Measurements from ENCODE around the gene GORASP2. TPM values are rescaled to one million over a fixed set of nuclear protein-coding genes. Genes with fewer than 3 reads are reported as not detected.

GORASP2 gene
- total and polyA plus RNA-seq, 3 experiments from 2014 or later, result 70.7 to 101 (median 80.9) TPM

GRCh38 chr2:170969030-170969429, 40.0 kb downstream of the GORASP2 start:
- Mint-ChIP-seq H3K27ac (peak overlapping the region in 3 of 8 donors; percentile 43 to 83 (median 46)), H3K4me3 (peak overlapping the region in 1 of 7 donors; percentile 14), H3K27me3 (no peaks in the 10 kb centered on the region), H3K36me3 (peaks cover 0 to 42% (median 6%) of the 10 kb centered on the region in 3 donors), H3K4me1 (peaks cover 7 to 8% (median 7%) of the 10 kb centered on the region in 3 donors), H3K9me3 (no peaks in the 10 kb centered on the region)
- Histone ChIP-seq H3K36me3 (ENCODE audit: insufficient read depth, low read length) (peaks cover 29% of the 10 kb centered on the region), H3K27ac (ENCODE audit: low read depth, low read length) (no peak overlapping the region), H3K27me3 (ENCODE audit: insufficient read depth, low read length, poor library complexity, severe bottlenecking) (no peaks in the 10 kb centered on the region), H3K4me1 (ENCODE audit: insufficient read depth, low read length) (peaks cover 5% of the 10 kb centered on the region), H3K9me3 (ENCODE audit: low read length) (no peaks in the 10 kb centered on the region), H3K4me3 (ENCODE audit: low read length) (no peak overlapping the region)
- POLR2A ChIA-PET, result no interaction called here
- CTCF ChIA-PET, result interaction anchor here (1.5 kb wide), 1 partner anchor 190 kb away, joined by 3 read pairs; no protein-coding TSS in a partner anchor
- no peak for DNase-seq

GRCh38 chr2:170969872-170970496, 40.9 kb downstream of the GORASP2 start:
- no peaks in the 10 kb centered on the region for H3K9me3 Mint-ChIP-seq
- Histone ChIP-seq H3K36me3 (ENCODE audit: insufficient read depth, low read length) (peaks cover 26% of the 10 kb centered on the region), H3K9me3 (ENCODE audit: low read length) (no peaks in the 10 kb centered on the region), H3K27me3 (ENCODE audit: insufficient read depth, low read length, poor library complexity, severe bottlenecking) (no peaks in the 10 kb centered on the region), H3K4me1 (ENCODE audit: insufficient read depth, low read length) (peaks cover 5% of the 10 kb centered on the region), H3K27ac (ENCODE audit: low read depth, low read length) (no peak overlapping the region), H3K4me3 (ENCODE audit: low read length) (no peak overlapping the region)
- DNase-seq, result no peak
- H3K4me1 Mint-ChIP-seq, result peaks cover 10 to 12% (median 11%) of the 10 kb centered on the region in 3 donors
- peaks cover 0 to 36% (median 4%) of the 10 kb centered on the region in 3 donors for H3K36me3 Mint-ChIP-seq
- peak overlapping the region in 1 of 8 donors; percentile 88 for H3K27ac Mint-ChIP-seq
- no peaks in the 10 kb centered on the region for H3K27me3 Mint-ChIP-seq
- H3K4me3 Mint-ChIP-seq, result no peak overlapping the region
- ChIA-PET CTCF (interaction anchor here (1.5 kb wide), 1 partner anchor 189 kb away, joined by 3 read pairs; no protein-coding TSS in a partner anchor), POLR2A (no interaction called here)

- no peak overlapping the region for H3K4me3 Mint-ChIP-seq
- CTCF ChIA-PET, result interaction anchor here (2.8 kb wide), 1 partner anchor 446 kb away, joined by 34 read pairs; no protein-coding TSS in a partner anchor
- Histone ChIP-seq H3K27me3 (ENCODE audit: insufficient read depth, low read length, poor library complexity, severe bottlenecking) (no peaks in the 10 kb centered on the region), H3K36me3 (ENCODE audit: insufficient read depth, low read length) (peaks cover 15% of the 10 kb centered on the region), H3K27ac (ENCODE audit: low read depth, low read length) (no peak overlapping the region), H3K4me3 (ENCODE audit: low read length) (no peak overlapping the region), H3K4me1 (ENCODE audit: insufficient read depth, low read length) (peaks cover 5% of the 10 kb centered on the region), H3K9me3 (ENCODE audit: low read length) (no peaks in the 10 kb centered on the region)
- no peak for DNase-seq
- POLR2A ChIA-PET, result no interaction called here
- H3K36me3 Mint-ChIP-seq, result peaks cover 0 to 25% (median 4%) of the 10 kb centered on the region in 3 donors
- no peaks in the 10 kb centered on the region for H3K9me3 Mint-ChIP-seq
- no peak overlapping the region for H3K27ac Mint-ChIP-seq
- no peaks in the 10 kb centered on the region for H3K27me3 Mint-ChIP-seq
- H3K4me1 Mint-ChIP-seq, result peaks cover 10 to 12% (median 11%) of the 10 kb centered on the region in 3 donors
Measured at GRCh38 chr2:170971071-170971470, 42.0 kb downstream of the GORASP2 start.

- POLR2A ChIA-PET, result interaction anchor here (0.7 to 1.2 kb wide), 2 partner anchors 188 to 444 kb away, joined by 3 to 4 read pairs; partner anchors contain the start of gene TLK1
- no peaks in the 10 kb centered on the region for H3K27me3 ChIP-seq (ENCODE audit: insufficient read depth, low read length, poor library complexity, severe bottlenecking)
- peak overlapping the region; percentile 73 for H3K4me3 ChIP-seq (ENCODE audit: low read length)
- Mint-ChIP-seq H3K36me3 (peaks cover 0 to 11% (median 0%) of the 10 kb centered on the region in 3 donors), H3K4me3 (peak overlapping the region; percentile 68 to 83 (median 78)), H3K27ac (peak overlapping the region in 3 of 8 donors; percentile 29 to 90 (median 52)), H3K9me3 (no peaks in the 10 kb centered on the region), H3K4me1 (peaks cover 10 to 12% (median 11%) of the 10 kb centered on the region in 3 donors), H3K27me3 (no peaks in the 10 kb centered on the region)
- H3K4me1 ChIP-seq (ENCODE audit: insufficient read depth, low read length), result peaks cover 5% of the 10 kb centered on the region
- no peak overlapping the region for H3K27ac ChIP-seq (ENCODE audit: low read depth, low read length)
- CTCF ChIA-PET, result interaction anchor here (0.5 to 2.8 kb wide), 24 partner anchors 10 to 461 kb away, joined by 3 to 34 read pairs (median 4); partner anchors contain the start of genes DCAF17, GORASP2 and METTL8
- peaks cover 2% of the 10 kb centered on the region for H3K36me3 ChIP-seq (ENCODE audit: insufficient read depth, low read length)
- DNase-seq, result no peak
- H3K9me3 ChIP-seq (ENCODE audit: low read length), result no peaks in the 10 kb centered on the region
Measured at GRCh38 chr2:170972296-170973224, 43.5 kb downstream of the GORASP2 start.

- Histone ChIP-seq H3K36me3 (ENCODE audit: insufficient read depth, low read length) (no peaks in the 10 kb centered on the region), H3K27ac (ENCODE audit: low read depth, low read length) (no peak overlapping the region), H3K9me3 (ENCODE audit: low read length) (no peaks in the 10 kb centered on the region), H3K4me1 (ENCODE audit: insufficient read depth, low read length) (peaks cover 5% of the 10 kb centered on the region), H3K27me3 (ENCODE audit: insufficient read depth, low read length, poor library complexity, severe bottlenecking) (no peaks in the 10 kb centered on the region), H3K4me3 (ENCODE audit: low read length) (peak overlapping the region; percentile 73)
- H3K4me3 Mint-ChIP-seq, result peak overlapping the region; percentile 68 to 83 (median 78)
- no peaks in the 10 kb centered on the region for H3K27me3 Mint-ChIP-seq
- CTCF ChIA-PET, result interaction anchor here (0.5 to 2.8 kb wide), 23 partner anchors 10 to 461 kb away, joined by 3 to 34 read pairs (median 4); partner anchors contain the start of genes DCAF17, GORASP2 and METTL8
- peaks cover 0 to 8% (median 0%) of the 10 kb centered on the region in 3 donors for H3K36me3 Mint-ChIP-seq
- no peak for DNase-seq
- POLR2A ChIA-PET, result interaction anchor here (0.7 to 1.2 kb wide), 2 partner anchors 187 to 443 kb away, joined by 3 to 4 read pairs; partner anchors contain the start of gene TLK1
- no peaks in the 10 kb centered on the region for H3K9me3 Mint-ChIP-seq
- H3K27ac Mint-ChIP-seq, result peak overlapping the region in 4 of 8 donors; percentile 23 to 90 (median 45)
- peaks cover 10 to 12% (median 11%) of the 10 kb centered on the region in 3 donors for H3K4me1 Mint-ChIP-seq
Measured at GRCh38 chr2:170973225-170973491, 44.1 kb downstream of the GORASP2 start.

- H3K27ac ChIP-seq (ENCODE audit: low read depth, low read length), result peak overlapping the region; percentile 63
- ChIA-PET POLR2A (interaction anchor here (0.7 to 1.2 kb wide), 2 partner anchors 187 to 443 kb away, joined by 3 to 4 read pairs; partner anchors contain the start of gene TLK1), CTCF (interaction anchor here (0.6 to 2.8 kb wide), 20 partner anchors 11 to 460 kb away, joined by 3 to 34 read pairs (median 5); partner anchors contain the start of genes DCAF17, GORASP2 and METTL8)
- H3K4me3 Mint-ChIP-seq, result peak overlapping the region; percentile 79 to 91 (median 83)
- no peaks in the 10 kb centered on the region for H3K27me3 Mint-ChIP-seq
- peaks cover 0 to 3% (median 0%) of the 10 kb centered on the region in 3 donors for H3K36me3 Mint-ChIP-seq
- H3K4me1 ChIP-seq (ENCODE audit: insufficient read depth, low read length), result peaks cover 5% of the 10 kb centered on the region
- no peaks in the 10 kb centered on the region for H3K36me3 ChIP-seq (ENCODE audit: insufficient read depth, low read length)
- H3K4me1 Mint-ChIP-seq, result peaks cover 10 to 12% (median 11%) of the 10 kb centered on the region in 3 donors
- H3K9me3 ChIP-seq (ENCODE audit: low read length), result no peaks in the 10 kb centered on the region
- DNase-seq, result peak; percentile 82 to 92 (median 85)
- no peaks in the 10 kb centered on the region for H3K9me3 Mint-ChIP-seq
- H3K27ac Mint-ChIP-seq, result peak overlapping the region in 5 of 8 donors; percentile 23 to 85 (median 60)
- H3K4me3 ChIP-seq (ENCODE audit: low read length), result peak overlapping the region; percentile 73
- H3K27me3 ChIP-seq (ENCODE audit: insufficient read depth, low read length, poor library complexity, severe bottlenecking), result no peaks in the 10 kb centered on the region
Measured at GRCh38 chr2:170973492-170974303, 44.6 kb downstream of the GORASP2 start.

All from CD8-positive, alpha-beta memory T cell (primary cell).